HepG2 (cell line): ENCODE data around the gene SLC25A10. TPM values are rescaled to one million over a fixed set of nuclear protein-coding genes. Genes with fewer than 3 reads are reported as not detected.

Experiments
- ATAC-seq: fragments of 200-7000 bp; cut with Tn5 transposase; 3 replicates; pipeline ENCODE4 v1.9.1; 2020; ENCODE audit warnings: mild to moderate bottlenecking, moderate library complexity
- BruUV-seq: library from RNA; stranded (reverse); fragments of 400-500 nt; replicated peaks from 2 replicates; lab custom pipeline; 2021; lab: Mats Ljungman, UMichigan
- CTCF ChIA-PET: fragments of 300-600 bp; formaldehyde crosslinking; extraction: SDS; loops from one replicate; lab custom pipeline; 2021; ENCODE audit warnings: low total read pairs, inconsistent platforms, low intra/inter-chr PET ratio; lab: Yijun Ruan, JAX
- POLR2A ChIA-PET: fragments of 350-600 bp; sonication (Branson Sonifier 250); formaldehyde crosslinking; loops from one replicate; lab custom pipeline; 2020; ENCODE audit warnings: antibody characterized with exemption, inconsistent platforms; lab: Yijun Ruan, JAX
- DNase-seq: peaks from one replicate; pipeline ENCODE4 v3.0.0-alpha.2; 2015; ENCODE audit warnings: low spot score
- FAIRE-seq: peaks from 3 replicates; lab custom pipeline; 2011; peaks lifted over from hg19 to GRCh38; lab: Jason Lieb, UNC
- H2AFZ ChIP-seq: one replicate; pipeline ENCODE4 v1.6.1; 2011; ENCODE audit warnings: low read length, inconsistent platforms
- H3K27ac ChIP-seq: fragments of 300-600 bp; 3 replicates; pipeline ENCODE4 v1.8.0; 2011; ENCODE audit warnings: mixed run types, mild to moderate bottlenecking, mixed read lengths, low read length, inconsistent platforms; ENCODE audit not compliant: insufficient read depth; ENCODE audit errors: extremely low read length
- H3K27me3 ChIP-seq, 2 experiments: fragments of 200-600 bp in 1 of 2; 2 replicates in 1 of 2; 3 replicates in 1 of 2; pipeline versions ENCODE4 v1.6.0 to v1.8.0; 2011; ENCODE audit warnings: low read length in 2 of 2, mild to moderate bottlenecking in 2 of 2, moderate library complexity in 2 of 2, inconsistent platforms in 1 of 2; ENCODE audit not compliant: insufficient read depth in 2 of 2, control insufficient read depth in 1 of 2
- H3K36me3 ChIP-seq, 2 experiments: fragments of 200-600 bp in 1 of 2; replicated peaks in 1 of 2; 2 replicates in 1 of 2; 3 replicates in 1 of 2; pipeline versions ENCODE4 v1.5.1 to v1.8.0; 2011; ENCODE audit warnings: low read length in 2 of 2, inconsistent platforms in 1 of 2; ENCODE audit not compliant: insufficient read depth in 2 of 2, control insufficient read depth in 1 of 2
- H3K4me1 ChIP-seq: 2 replicates; pipeline ENCODE4 v1.5.1; 2012; ENCODE audit warnings: low read length, inconsistent platforms; ENCODE audit not compliant: insufficient read depth
- H3K4me2 ChIP-seq: 2 replicates; pipeline ENCODE4 v1.6.0; 2011; ENCODE audit warnings: low read depth, low read length, inconsistent platforms
- H3K4me3 ChIP-seq, 3 experiments: fragments of 200-600 bp in 1 of 3; sonication (generic), shearing (Covaris generic) in 1 of 3; replicated peaks in 1 of 3; 2 replicates each; pipeline ENCODE4 v1.5.1; 2011 to 2016; ENCODE audit warnings: low read length in 3 of 3, inconsistent platforms in 2 of 3, low read depth in 2 of 3, mild to moderate bottlenecking in 2 of 3, control low read depth in 1 of 3, mixed read lengths in 1 of 3; ENCODE audit not compliant: insufficient read depth in 1 of 3
- H3K79me2 ChIP-seq: one replicate; pipeline ENCODE4 v1.6.1; 2011; ENCODE audit warnings: low read length, inconsistent platforms; ENCODE audit not compliant: insufficient read depth
- H3K9ac ChIP-seq: 2 replicates; pipeline ENCODE4 v1.6.0; 2011; ENCODE audit warnings: mild to moderate bottlenecking, low read depth, low read length, inconsistent platforms; ENCODE audit not compliant: insufficient read depth
- H3K9me3 ChIP-seq: 2 replicates; pipeline ENCODE4 v1.5.1; 2012; ENCODE audit warnings: mild to moderate bottlenecking, low read length
- H4K20me1 ChIP-seq: 2 replicates; pipeline ENCODE4 v1.6.0; 2011; ENCODE audit warnings: inconsistent platforms, mild to moderate bottlenecking, low read length, moderate library complexity; ENCODE audit not compliant: insufficient read depth
- AGO2 ChIP-seq: fragments of 200-400 bp; formaldehyde crosslinking; optimal IDR thresholded peaks from 2 replicates; pipeline ENCODE3; 2017; ENCODE audit warnings: mild to moderate bottlenecking, low read depth, low read length, moderate library complexity
- RBFOX2 ChIP-seq: fragments of 200-400 bp; formaldehyde crosslinking; IDR thresholded peaks from 2 replicates; pipeline ENCODE4 v1.6.1; 2017; ENCODE audit warnings: low read depth, mild to moderate bottlenecking, low read length
- ZBTB33 ChIP-seq: sonication (generic); formaldehyde crosslinking; IDR thresholded peaks from 2 replicates; pipeline ENCODE4 v1.4.0; 2020; ENCODE audit warnings: missing genetic modification reagents
- ZNF800 ChIP-seq: sonication (generic); formaldehyde crosslinking; IDR thresholded peaks from 2 replicates; pipeline ENCODE4 v1.4.0; 2020; ENCODE audit warnings: missing genetic modification reagents
- WGBS: methylation state at CpG from one replicate; pipeline ENCODE4 v1.1.6; 2017; ENCODE audit warnings: low lambda C conversion rate; 5-methylcytosine and 5-hydroxymethylcytosine counted together
- in situ Hi-C: cut with HindIII; loops from 2 replicates; pipeline ENCODE4 v1.10.0; 2017; ENCODE audit warnings: low pct_unique_long_range_greater_than_20kb; ENCODE audit not compliant: extremely low pct_ligation_motif_present
- intact Hi-C: fragments of 100-400 bp; cut with micrococcal nuclease; formaldehyde crosslinking; loops from one replicate; pipeline ENCODE4 v1.10.0; 2022; ENCODE audit not compliant: unreplicated experiment
- polyA plus RNA-seq, 8 experiments: library from polyadenylated mRNA; depleted of rRNA in 3 of 8; stranded (reverse) in 7 of 8; unstranded in 1 of 8; fragments of >200 nt; fragmentation: Illumina TruSeq in 4 of 8; extraction: Trizol in 4 of 8; gene quantifications; 2 replicates each; pipeline versions ENCODE4 v1.2.1 to v1.2.3, GENCODE V29; 2011 to 2016; ENCODE audit warnings: low read depth in 4 of 8, missing spikeins in 1 of 8, mixed read lengths in 1 of 8; ENCODE audit not compliant: insufficient read depth in 1 of 8
- total RNA-seq, 5 experiments: library from RNA; depleted of rRNA; stranded (reverse); fragments of >200 nt; fragmentation: Illumina TruSeq; extraction: Trizol; gene quantifications; 2 replicates each; pipeline ENCODE4 v1.2.3, GENCODE V29; 2016; ENCODE audit warnings: low read depth in 1 of 5

SLC25A10 gene
- total and polyA plus RNA-seq, 2 of the 13 experiments (the other 11 are each of a cell fraction or from before 2014, with no cell fraction given), result 46.5 to 140 TPM

GRCh38 chr17:81715872-81716673 is 4.0 kb downstream of the SLC25A10 start:
- DNase-seq, result no peak
- peaks cover 21 to 47% of the 10 kb centered on the region in 2 experiments for H3K36me3 ChIP-seq
- H4K20me1 ChIP-seq, result no peaks in the 10 kb centered on the region
- H3K4me3 ChIP-seq, result no peak overlapping the region
- H2AFZ ChIP-seq, result no peak overlapping the region
- peaks cover 31% of the 10 kb centered on the region for H3K79me2 ChIP-seq
- no peak overlapping the region for H3K4me2 ChIP-seq
- no peak for FAIRE-seq
- no peak overlapping the region for H3K27ac ChIP-seq
- WGBS, result over 99% methylated on average over 14 of the region's 43 CpGs
- in situ Hi-C loops, result no loop called here
- H3K9ac ChIP-seq, result no peak overlapping the region
- intact Hi-C loops, result no loop called here
- ChIA-PET CTCF (no interaction called here), POLR2A (interaction anchor here (1.5 to 6.3 kb wide), 3 partner anchors 13 to 33 kb away, joined by 4 to 134 read pairs (median 4); partner anchors contain the start of genes ARL16, HGS and MRPL12)
- ATAC-seq, result no peak
- H3K27me3 ChIP-seq, result no peaks in the 10 kb centered on the region; a peak in 1 of 5 replicates
- H3K9me3 ChIP-seq, result no peaks in the 10 kb centered on the region
- BruUV-seq, result no TSS peak
- H3K4me1 ChIP-seq, result peaks cover 20% of the 10 kb centered on the region
- TF ChIP-seq ZBTB33 (CRISPR knock-in tag) (peak; percentile 90), ZNF800 (CRISPR knock-in tag) (no peak), RBFOX2 (0 out of 2 replicates have a peak, but pooled peaks have one; percentile 16), AGO2 (peak; percentile 49)
